Measurements from ENCODE around the gene LSM7. TPM values are rescaled to one million over a fixed set of nuclear protein-coding genes. Genes with fewer than 3 reads are reported as not detected.

The LSM7 gene
- polyA plus RNA-seq, 3 donors, result 98.6 to 312 (median 132) TPM

- no peak overlapping the region for H3K4me3 Mint-ChIP-seq
- intact Hi-C loops (cut with micrococcal nuclease), result no loop called here
- H3K27ac Mint-ChIP-seq, result no peak overlapping the region
Observed at GRCh38 chr19:2375353-2376121, 47.2 kb upstream of the LSM7 start.

GRCh38 chr19:2374808-2375207 is 46.4 kb upstream of the LSM7 start:
- Mint-ChIP-seq H3K36me3 (peaks cover 0 to 4% of the 10 kb centered on the region in 2 donors), H3K27ac (no peak overlapping the region), H3K4me1 (peaks cover 2% of the 10 kb centered on the region), H3K9me3 (peaks cover 14 to 36% (median 24%) of the 10 kb centered on the region in 7 donors), H3K27me3 (ENCODE audit: low read depth in 3 of 3) (peaks cover 15 to 28% (median 22%) of the 10 kb centered on the region in 3 donors), H3K4me3 (no peak overlapping the region)
- WGBS (ENCODE audit: insufficient coverage), result 91% methylated on average over 5 of the region's 13 CpGs
- Histone ChIP-seq H3K9ac (ENCODE audit: insufficient read depth, low read length, poor library complexity, severe bottlenecking) (no peak overlapping the region), H4K20me1 (ENCODE audit: insufficient read depth, low read length) (no peaks in the 10 kb centered on the region), H3K36me3 (replicated peaks in 1 of 2; ENCODE audit: control insufficient read depth in 1 of 2, insufficient read depth in 2 of 2, low read length in 2 of 2) (no peaks in the 10 kb centered on the region), H3K27me3 (ENCODE audit: control insufficient read depth in 2 of 2, insufficient read depth in 2 of 2, low read length in 2 of 2) (peaks cover 0 to 3% of the 10 kb centered on the region in 2 donors), H3K27ac (ENCODE audit: low read depth in 1 of 2, low read length in 2 of 2) (no peak overlapping the region), H3K4me2 (replicated peaks; ENCODE audit: extremely low read depth, low read length, poor library complexity, severe bottlenecking) (no peak overlapping the region), H3K79me2 (ENCODE audit: insufficient read depth, low read length) (no peaks in the 10 kb centered on the region), H3K4me1 (ENCODE audit: control insufficient read depth in 1 of 2, insufficient read depth in 2 of 2, low read length in 2 of 2) (no peaks in the 10 kb centered on the region), H3K9me3 (replicated peaks in 1 of 2; ENCODE audit: control insufficient read depth in 1 of 2, insufficient read depth in 1 of 2, low read length in 2 of 2) (peaks cover 2 to 22% of the 10 kb centered on the region in 2 donors), H2AFZ (ENCODE audit: insufficient read depth, low read depth, low read length, poor library complexity, severe bottlenecking) (no peak overlapping the region), H3K4me3 (replicated peaks in 1 of 3; ENCODE audit: low read depth in 2 of 3, low read length in 3 of 3) (no peak overlapping the region)
- TF ChIP-seq CTCF (IDR thresholded peaks at IDR 0.05), result no peak
- intact Hi-C loops (cut with micrococcal nuclease), result no loop called here
- no peak for DNase-seq

More at GRCh38 chr19:2375353-2376121, 47.2 kb upstream of the LSM7 start:
- Mint-ChIP-seq H3K4me1 (peaks cover 2% of the 10 kb centered on the region), H3K36me3 (peaks cover 0 to 4% of the 10 kb centered on the region in 2 donors), H3K27me3 (ENCODE audit: low read depth in 3 of 3) (peaks cover 15 to 28% (median 15%) of the 10 kb centered on the region in 3 donors), H3K9me3 (peaks cover 14 to 41% (median 22%) of the 10 kb centered on the region in 7 donors)
- no peak overlapping the region for H2AFZ ChIP-seq (ENCODE audit: insufficient read depth, low read depth, low read length, poor library complexity, severe bottlenecking)
- H3K9ac ChIP-seq (ENCODE audit: insufficient read depth, low read length, poor library complexity, severe bottlenecking), result no peak overlapping the region
- H3K27ac ChIP-seq (ENCODE audit: low read depth in 1 of 2, low read length in 2 of 2), result no peak overlapping the region
- DNase-seq, result no peak
- H3K9me3 ChIP-seq (replicated peaks in 1 of 2; ENCODE audit: control insufficient read depth in 1 of 2, insufficient read depth in 1 of 2, low read length in 2 of 2), result peaks cover 9 to 28% of the 10 kb centered on the region in 2 donors
- no peak overlapping the region for H3K4me2 ChIP-seq (replicated peaks; ENCODE audit: extremely low read depth, low read length, poor library complexity, severe bottlenecking)
- H3K4me3 ChIP-seq (replicated peaks in 1 of 3; ENCODE audit: low read depth in 2 of 3, low read length in 3 of 3), result no peak overlapping the region
- H3K27me3 ChIP-seq (ENCODE audit: control insufficient read depth in 2 of 2, insufficient read depth in 2 of 2, low read length in 2 of 2), result no peaks in the 10 kb centered on the region
- TF ChIP-seq CTCF (IDR thresholded peaks at IDR 0.05), result no peak
- H4K20me1 ChIP-seq (ENCODE audit: insufficient read depth, low read length), result no peaks in the 10 kb centered on the region
- no peaks in the 10 kb centered on the region for H3K79me2 ChIP-seq (ENCODE audit: insufficient read depth, low read length)
- WGBS (ENCODE audit: insufficient coverage), result over 99% methylated on average over 6 of the region's 7 CpGs
- H3K36me3 ChIP-seq (replicated peaks in 1 of 2; ENCODE audit: control insufficient read depth in 1 of 2, insufficient read depth in 2 of 2, low read length in 2 of 2), result no peaks in the 10 kb centered on the region
- no peaks in the 10 kb centered on the region for H3K4me1 ChIP-seq (ENCODE audit: control insufficient read depth in 1 of 2, insufficient read depth in 2 of 2, low read length in 2 of 2)

Data from CD14-positive monocyte (primary cell).